Tibial nerve (tissue), 4 donors: Measurements from ENCODE around the gene PLCD4. TPM values are rescaled to one million over a fixed set of nuclear protein-coding genes. Genes with fewer than 3 reads are reported as not detected.

Source experiments
- DNase-seq, 2 donors: peaks; one replicate each; pipeline ENCODE4 v3.0.0-alpha.2; 2019; ENCODE audit warnings: low spot score in 2 of 2
- H3K27ac ChIP-seq, 4 donors: fragments of 200-600 bp; sonication (generic) in 3 of 4; one replicate each; pipeline ENCODE4 v1.5.1; 2017 to 2019; ENCODE audit warnings: mild to moderate bottlenecking in 1 of 4
- H3K27me3 ChIP-seq, 2 donors: fragments of 200-600 bp; sonication (generic) in 1 of 2; one replicate each; pipeline versions ENCODE4 v1.5.1 to v1.6.0; 2017 to 2019
- H3K36me3 ChIP-seq, 3 donors: fragments of 200-600 bp; sonication (generic); one replicate each; pipeline ENCODE4 v1.5.1; 2018 to 2019
- H3K4me1 ChIP-seq, 4 donors: fragments of 200-600 bp; sonication (generic) in 3 of 4; one replicate each; pipeline ENCODE4 v1.5.1; 2017 to 2019
- H3K4me3 ChIP-seq, 4 donors: fragments of 200-600 bp; sonication (generic) in 3 of 4; one replicate each; pipeline ENCODE4 v1.5.1; 2017 to 2019; ENCODE audit warnings: mild to moderate bottlenecking in 1 of 4, moderate library complexity in 1 of 4
- H3K9me3 ChIP-seq, 4 donors: fragments of 200-600 bp; sonication (generic) in 3 of 4; one replicate each; pipeline ENCODE4 v1.5.1; 2017 to 2019
- CTCF ChIP-seq, 5 experiments: fragments of 200-600 bp in 3 of 5; fragments of 450-650 bp in 2 of 5; sonication (generic) in 3 of 5; IDR thresholded peaks; one replicate each; pipeline ENCODE4 v1.5.1; 2016 to 2019; ENCODE audit warnings: antibody characterized with exemption in 5 of 5, mild to moderate bottlenecking in 3 of 5, moderate library complexity in 2 of 5
- EP300 ChIP-seq, 2 donors: sonication (generic); formaldehyde crosslinking; IDR thresholded peaks; one replicate each; pipeline ENCODE4 v1.6.1; 2017; ENCODE audit warnings: antibody characterized with exemption in 2 of 2, mild to moderate bottlenecking in 1 of 2
- POLR2A ChIP-seq, 2 donors: fragments of 450-650 bp; IDR thresholded peaks; one replicate each; pipeline ENCODE4 v1.6.1; 2017; ENCODE audit warnings: antibody characterized with exemption in 2 of 2, mild to moderate bottlenecking in 2 of 2, moderate library complexity in 2 of 2
- WGBS, 2 donors: methylation state at CpG; one replicate each; pipeline ENCODE4 v1.1.5; 2018; 5-methylcytosine and 5-hydroxymethylcytosine counted together
- total RNA-seq, 4 donors: library from RNA; depleted of rRNA; stranded (reverse); fragments of >200 nt; gene quantifications; one replicate each; pipeline ENCODE4 v1.1.0, GENCODE V29; 2016

Gene PLCD4
- total RNA-seq, 4 donors from 2014 or later, result 9.2 to 20.1 (median 13.4) TPM

DNA sequence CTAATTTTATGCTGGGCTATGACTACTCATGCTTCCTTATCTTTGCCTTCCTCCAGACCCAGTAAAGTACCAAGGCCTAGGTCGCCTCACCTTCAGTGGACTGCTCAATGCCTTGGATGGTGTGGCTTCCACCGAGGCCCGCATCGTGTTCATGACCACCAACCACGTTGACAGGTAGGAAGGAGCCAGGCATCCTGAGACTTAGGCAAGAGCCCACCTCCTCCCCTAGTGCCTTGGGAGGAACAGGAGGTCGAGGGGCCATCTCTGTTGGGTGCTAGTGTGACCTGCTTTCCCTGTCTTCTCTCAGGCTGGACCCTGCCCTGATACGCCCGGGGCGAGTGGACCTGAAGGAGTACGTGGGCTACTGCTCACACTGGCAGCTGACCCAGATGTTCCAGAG, 55.1 kb downstream of the PLCD4 start:
- 87 to 96% methylated on average over 6 to 10 of the region's 10 CpGs for WGBS, 2 donors

DNA sequence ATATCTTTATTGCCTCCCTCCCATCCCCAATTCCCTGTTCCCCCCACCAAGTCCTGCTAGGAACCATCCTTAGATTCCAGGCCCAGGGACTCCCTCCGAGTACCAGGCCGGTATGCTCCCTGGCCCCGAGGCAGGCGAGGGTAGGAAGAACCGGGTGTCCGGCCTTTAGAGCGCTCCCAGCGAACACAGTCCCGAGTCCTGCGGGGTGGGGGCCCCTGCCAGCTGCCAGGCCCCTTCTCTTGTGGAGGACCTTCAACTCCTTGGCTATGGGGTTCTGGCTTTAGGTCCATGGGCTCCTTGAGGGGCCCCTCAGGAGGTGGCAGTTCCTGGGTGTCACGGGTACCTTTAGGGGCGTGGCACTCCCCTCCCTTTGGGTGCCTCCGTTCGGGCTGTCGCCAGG, 56.2 kb downstream of the PLCD4 start:
- Histone ChIP-seq H3K36me3 (peaks cover 0 to 72% (median 10%) of the 10 kb centered on the region in 3 donors), H3K9me3 (no peaks in the 10 kb centered on the region), H3K27ac (no peak overlapping the region), H3K4me1 (peaks cover 0 to 10% (median 4%) of the 10 kb centered on the region in 4 donors), H3K4me3 (no peak overlapping the region), H3K27me3 (no peaks in the 10 kb centered on the region)
- no peak for DNase-seq
- 89 to 93% methylated on average over 10 to 15 of the region's 15 CpGs for WGBS, 2 donors
- TF ChIP-seq EP300 (IDR thresholded peaks at IDR 0.05), result no peak
- TF ChIP-seq POLR2A (IDR thresholded peaks at IDR 0.05), result no peak
- no peak for TF ChIP-seq CTCF (IDR thresholded peaks at IDR 0.05)

More for the DNA sequence above, 55.1 kb downstream of the PLCD4 start:
- H3K4me1 ChIP-seq, result peaks cover 0 to 21% (median 12%) of the 10 kb centered on the region in 4 donors
- TF ChIP-seq EP300 (IDR thresholded peaks at IDR 0.05) (no peak), POLR2A (IDR thresholded peaks at IDR 0.05) (no peak), CTCF (IDR thresholded peaks at IDR 0.05) (no peak)
- H3K36me3 ChIP-seq, result peaks cover 0 to 63% (median 9%) of the 10 kb centered on the region in 3 donors
- H3K27me3 ChIP-seq, result no peaks in the 10 kb centered on the region
- no peak overlapping the region for H3K4me3 ChIP-seq
- H3K9me3 ChIP-seq, result no peaks in the 10 kb centered on the region
- DNase-seq, result no peak
- no peak overlapping the region for H3K27ac ChIP-seq

GRCh38 chr2:218664653-218665052, 57.0 kb downstream of the PLCD4 start:
- Histone ChIP-seq H3K4me3 (no peak overlapping the region), H3K9me3 (no peaks in the 10 kb centered on the region), H3K27ac (no peak overlapping the region), H3K36me3 (peaks cover 0 to 73% (median 10%) of the 10 kb centered on the region in 3 donors), H3K27me3 (no peaks in the 10 kb centered on the region), H3K4me1 (peaks cover 0 to 12% (median 4%) of the 10 kb centered on the region in 4 donors)
- 94 to 96% methylated on average over 7 of the region's 7 CpGs for WGBS, 2 donors
- no peak for DNase-seq
- TF ChIP-seq CTCF (IDR thresholded peaks at IDR 0.05) (no peak), EP300 (IDR thresholded peaks at IDR 0.05) (no peak), POLR2A (IDR thresholded peaks at IDR 0.05) (no peak)

- H3K27ac ChIP-seq, result peak overlapping the region; percentile 19 to 85 (median 72)
- peaks cover 0 to 29% (median 12%) of the 10 kb centered on the region in 4 donors for H3K4me1 ChIP-seq
- H3K36me3 ChIP-seq, result peaks cover 0 to 36% (median 8%) of the 10 kb centered on the region in 3 donors
- TF ChIP-seq EP300 (IDR thresholded peaks at IDR 0.05), result no peak
- TF ChIP-seq CTCF (IDR thresholded peaks at IDR 0.05), result no peak
- no peak for TF ChIP-seq POLR2A (IDR thresholded peaks at IDR 0.05)
- 40 to 42% methylated on average over 12 of the region's 12 CpGs for WGBS, 2 donors
- H3K4me3 ChIP-seq, result peak overlapping the region; percentile 58 to 96 (median 72)
- H3K27me3 ChIP-seq, result no peaks in the 10 kb centered on the region
- no peaks in the 10 kb centered on the region for H3K9me3 ChIP-seq
- DNase-seq, result no peak
Observed at GRCh38 chr2:218671097-218671653, 63.5 kb downstream of the PLCD4 start.

DNA sequence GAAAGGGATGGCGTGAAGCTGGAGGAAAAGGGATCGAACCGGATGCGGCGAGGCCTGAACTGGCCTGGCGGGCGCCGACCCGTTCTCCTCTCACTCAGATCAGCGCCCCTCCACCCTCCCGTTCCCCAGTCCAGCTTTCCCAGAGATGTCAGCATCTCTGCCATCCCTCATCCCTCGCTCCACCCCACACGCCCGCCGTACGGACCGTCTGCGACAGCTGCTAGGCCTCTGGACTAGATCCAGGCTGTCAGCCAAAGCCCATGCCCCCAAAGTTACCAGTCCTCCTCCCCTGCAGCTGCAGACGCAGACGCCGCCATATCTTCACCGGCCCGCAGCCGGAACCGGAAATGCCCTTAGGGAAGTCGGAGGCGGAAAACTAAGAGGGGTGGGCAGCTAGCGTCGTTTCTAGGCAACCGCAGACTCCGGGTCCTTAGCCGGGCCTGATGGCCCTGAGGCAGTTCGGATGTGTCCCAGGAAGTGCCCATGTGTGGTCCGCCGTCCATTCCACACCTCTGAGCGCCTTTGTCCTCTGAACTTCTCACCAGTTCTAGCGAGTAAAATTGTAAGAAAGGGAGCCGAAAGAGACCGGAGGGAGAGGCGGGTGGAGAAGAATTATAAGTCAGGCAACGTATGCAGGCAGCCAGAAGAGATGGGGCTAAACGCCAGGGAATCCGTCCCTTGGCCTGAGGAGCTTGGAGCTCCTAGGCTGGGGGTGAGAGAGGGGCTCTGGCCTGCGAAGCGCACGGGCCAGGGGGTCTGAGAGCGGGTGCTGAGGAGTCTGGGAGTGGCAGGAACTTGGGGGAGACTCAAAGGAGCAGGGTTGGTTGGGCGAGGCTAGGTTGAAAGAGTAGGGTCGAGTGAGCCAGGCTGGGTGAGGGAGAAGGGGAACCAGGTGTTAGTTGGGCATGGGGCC, 64.2 kb downstream of the PLCD4 start, which contains the start of the genes RNF25 and STK36:
RNF25 (minus strand) TSS at position 349 of the 913 bp plus-strand sequence; CDS start at position 317, 32 bp downstream.
STK36 (plus strand) TSS at position 433 of the 913 bp plus-strand sequence. CDS start 744 bp downstream, outside the sequence.
- Histone ChIP-seq H3K27ac (peak within 1 kb of the TSS; percentile 19 to 85 (median 72)), H3K4me3 (peak within 1 kb of the TSS; percentile 58 to 96 (median 72)), H3K36me3 (peaks cover 0 to 36% (median 8%) of the 10 kb centered on the region in 3 donors), H3K4me1 (peaks cover 0 to 29% (median 12%) of the 10 kb centered on the region in 4 donors), H3K9me3 (no peaks in the 10 kb centered on the region), H3K27me3 (no peaks in the 10 kb centered on the region)
- TF ChIP-seq POLR2A (IDR thresholded peaks at IDR 0.05), result peak in 1 of 2 donors; percentile 66
- TF ChIP-seq EP300 (IDR thresholded peaks at IDR 0.05), result peak; percentile 57 to 94
- no peak for TF ChIP-seq CTCF (IDR thresholded peaks at IDR 0.05)
- 0 to 1% methylated on average over 40 to 49 of the region's 49 CpGs for WGBS, 2 donors
- DNase-seq, result peak; percentile 65 to 69
